ENCODE data around the gene SMYD3. TPM values are rescaled to one million over a fixed set of nuclear protein-coding genes. Genes with fewer than 3 reads are reported as not detected.
"Not testable (repeated sequence)": the region's sequence is repeated elsewhere in the genome, so short reads cannot be mapped to it uniquely, and the experiment has no call there.

The SMYD3 gene
- total RNA-seq, 2 experiments from 2014 or later, result 17.1 TPM

DNA sequence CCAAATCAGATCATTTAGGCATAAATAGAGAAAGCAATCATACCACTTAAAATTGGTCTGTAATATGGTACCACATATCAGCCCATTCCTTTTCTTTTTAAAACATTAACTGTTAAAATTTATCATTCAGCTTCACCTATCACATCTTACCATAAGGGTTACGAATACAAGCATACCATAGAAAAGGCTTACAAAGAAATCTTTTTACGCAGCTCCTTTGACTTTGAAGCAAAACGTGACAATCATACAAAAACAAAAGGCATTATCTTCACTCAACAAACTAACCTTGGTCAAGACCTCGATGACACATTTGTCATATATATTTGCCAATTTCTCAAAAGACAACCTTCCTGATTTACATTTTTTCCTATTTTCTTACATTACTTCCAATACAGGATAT lies 169.0 kb downstream of the SMYD3 start:
- ChIA-PET POLR2A (no interaction called here), CTCF (no interaction called here)
- peaks cover 5% of the 10 kb centered on the region for H3K4me1 Mint-ChIP-seq
- no peaks in the 10 kb centered on the region for H3K27me3 Mint-ChIP-seq
- DNase-seq, result no peak
- H3K9me3 Mint-ChIP-seq, result no peaks in the 10 kb centered on the region
- H3K27ac Mint-ChIP-seq, result no peak overlapping the region
- peaks cover 1% of the 10 kb centered on the region for H3K36me3 Mint-ChIP-seq (ENCODE audit: low read depth)
- no peak overlapping the region for H3K4me3 Mint-ChIP-seq

DNA sequence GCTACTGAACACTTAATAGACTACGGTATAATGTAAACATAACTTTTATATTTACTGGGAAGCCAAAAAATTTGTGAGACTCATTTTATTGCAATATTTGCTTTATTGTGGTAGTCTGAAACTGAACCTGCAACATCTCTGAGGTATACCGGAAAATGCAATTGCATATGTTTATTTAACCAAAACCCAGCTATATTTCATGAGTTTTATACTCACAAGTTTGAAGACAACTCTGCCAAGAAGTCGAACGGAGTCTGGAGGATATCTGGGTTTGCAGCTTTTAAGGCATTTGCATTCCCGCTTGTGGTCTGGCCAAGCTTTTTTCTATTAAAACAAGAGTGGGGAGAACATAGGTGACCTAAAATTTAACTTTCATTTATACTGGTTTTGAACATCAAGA lies 171.9 kb downstream of the SMYD3 start:
- POLR2A ChIA-PET, result no interaction called here
- Mint-ChIP-seq H3K27me3 (no peaks in the 10 kb centered on the region), H3K36me3 (ENCODE audit: low read depth) (peaks cover 16% of the 10 kb centered on the region), H3K4me1 (peaks cover 20% of the 10 kb centered on the region), H3K27ac (no peak overlapping the region), H3K4me3 (no peak overlapping the region), H3K9me3 (peaks cover 3% of the 10 kb centered on the region)
- CTCF ChIA-PET, result no interaction called here
- no peak for DNase-seq

DNA sequence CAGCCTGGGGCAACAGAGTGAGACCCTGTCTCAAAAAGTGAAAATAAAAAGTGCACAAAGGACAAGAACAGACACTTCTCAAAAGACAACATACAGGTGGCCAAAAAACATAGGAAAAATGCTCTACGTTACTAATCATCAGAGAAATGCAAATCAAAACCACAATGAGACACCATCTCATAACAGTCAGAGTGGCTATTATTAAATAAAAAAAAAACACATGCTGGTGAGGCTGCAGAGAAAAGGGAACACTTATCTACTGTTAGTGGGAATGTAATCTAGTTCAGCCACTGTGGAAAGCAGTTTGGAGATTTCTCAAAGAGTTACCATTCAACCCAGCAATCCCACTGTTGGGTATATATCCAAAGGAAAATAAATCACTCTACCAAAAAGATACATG lies 173.2 kb downstream of the SMYD3 start:
- H3K9me3 Mint-ChIP-seq, result peaks cover 6% of the 10 kb centered on the region
- no peaks in the 10 kb centered on the region for H3K27me3 Mint-ChIP-seq
- no peak for DNase-seq
- peaks cover 23% of the 10 kb centered on the region for H3K4me1 Mint-ChIP-seq
- no peak overlapping the region for H3K4me3 Mint-ChIP-seq
- CTCF ChIA-PET, result no interaction called here
- POLR2A ChIA-PET, result no interaction called here
- H3K27ac Mint-ChIP-seq, result no peak overlapping the region
- peaks cover 20% of the 10 kb centered on the region for H3K36me3 Mint-ChIP-seq (ENCODE audit: low read depth)

DNA sequence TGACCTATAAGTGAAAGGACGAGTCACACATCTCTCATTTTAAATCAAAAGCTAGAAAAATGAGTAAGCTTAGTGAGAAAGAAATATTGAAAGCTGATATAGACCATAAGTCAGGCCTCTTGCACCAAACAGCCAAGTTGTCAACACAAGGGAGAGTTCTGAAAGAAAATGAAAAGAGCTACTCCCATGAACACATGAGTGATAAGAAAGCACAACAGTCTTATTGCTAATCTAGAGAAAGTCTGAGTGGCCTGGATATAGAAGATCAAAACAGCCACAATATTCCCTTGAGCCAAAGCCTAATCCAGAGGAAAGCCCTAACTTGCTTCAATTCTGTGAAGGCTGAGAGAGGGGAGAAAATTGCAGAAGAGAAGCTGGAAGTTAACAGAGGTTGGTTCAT lies 175.0 kb downstream of the SMYD3 start:
- H3K4me3 Mint-ChIP-seq, result no peak overlapping the region
- H3K27me3 Mint-ChIP-seq, result no peaks in the 10 kb centered on the region
- peaks cover 21% of the 10 kb centered on the region for H3K4me1 Mint-ChIP-seq
- H3K36me3 Mint-ChIP-seq (ENCODE audit: low read depth), result peaks cover 20% of the 10 kb centered on the region
- H3K27ac Mint-ChIP-seq, result no peak overlapping the region
- no peak for DNase-seq
- ChIA-PET CTCF (interaction anchor here (1.2 kb wide), 1 partner anchor 24 kb away, joined by 3 read pairs; no protein-coding TSS in a partner anchor), POLR2A (no interaction called here)
- peaks cover 6% of the 10 kb centered on the region for H3K9me3 Mint-ChIP-seq

DNA sequence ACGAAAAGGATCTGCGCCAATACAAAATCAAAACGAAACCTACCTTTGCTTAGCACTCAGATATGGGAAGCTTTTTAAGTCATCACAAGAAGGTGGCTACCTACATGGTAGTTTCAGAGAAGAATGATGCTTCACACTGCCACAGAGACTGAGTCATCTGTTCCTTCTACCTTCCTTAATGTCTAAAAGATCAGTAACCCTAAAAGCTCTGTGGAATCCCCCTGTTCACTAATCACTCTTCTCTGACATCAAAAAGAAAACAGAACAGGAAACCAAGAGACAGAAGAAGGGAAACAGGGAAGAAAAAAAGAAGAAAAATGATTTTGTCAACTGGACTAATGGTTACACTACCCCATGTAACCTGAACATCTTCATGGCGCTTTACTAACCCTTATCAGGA lies 177.2 kb downstream of the SMYD3 start:
- H3K36me3 Mint-ChIP-seq (ENCODE audit: low read depth), result peaks cover 23% of the 10 kb centered on the region
- H3K4me1 Mint-ChIP-seq, result peaks cover 21% of the 10 kb centered on the region
- H3K27ac Mint-ChIP-seq, result no peak overlapping the region
- peak; percentile 24 for DNase-seq
- peaks cover 6% of the 10 kb centered on the region for H3K9me3 Mint-ChIP-seq
- ChIA-PET POLR2A (interaction anchor here (0.7 kb wide), 1 partner anchor 50 kb away, joined by 3 read pairs; no protein-coding TSS in a partner anchor), CTCF (interaction anchor here (1.7 kb wide), 1 partner anchor 13 kb away, joined by 5 read pairs; no protein-coding TSS in a partner anchor)
- H3K4me3 Mint-ChIP-seq, result peak overlapping the region; percentile 8
- no peaks in the 10 kb centered on the region for H3K27me3 Mint-ChIP-seq

DNA sequence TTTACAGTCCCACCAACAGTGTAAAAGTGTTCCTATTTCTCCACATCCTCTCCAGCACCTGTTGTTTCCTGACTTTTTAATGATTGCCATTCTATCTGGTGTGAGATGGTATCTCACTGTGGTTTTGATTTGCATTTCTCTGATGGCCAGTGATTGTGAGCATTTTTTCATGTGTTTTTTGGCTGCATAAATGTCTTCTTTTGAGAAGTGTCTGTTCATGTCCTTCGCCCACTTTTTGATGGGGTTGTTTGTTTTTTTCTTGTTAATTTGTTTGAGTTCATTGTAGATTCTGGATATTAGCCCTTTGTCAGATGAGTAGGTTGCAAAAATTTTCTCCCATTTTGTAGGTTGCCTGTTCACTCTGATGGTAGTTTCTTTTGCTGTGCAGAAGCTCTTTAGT lies 177.8 kb downstream of the SMYD3 start:
- POLR2A ChIA-PET, result interaction anchor here (0.7 kb wide), 1 partner anchor 51 kb away, joined by 3 read pairs; no protein-coding TSS in a partner anchor
- H3K27me3 Mint-ChIP-seq, DNase-seq, H3K9me3 Mint-ChIP-seq, H3K4me3 Mint-ChIP-seq, H3K27ac Mint-ChIP-seq: not testable (repeated sequence)
- CTCF ChIA-PET, result interaction anchor here (1.7 kb wide), 1 partner anchor 13 kb away, joined by 5 read pairs; no protein-coding TSS in a partner anchor
- Mint-ChIP-seq H3K36me3 (ENCODE audit: low read depth) (peaks cover 24% of the 10 kb centered on the region), H3K4me1 (peaks cover 21% of the 10 kb centered on the region)

DNA sequence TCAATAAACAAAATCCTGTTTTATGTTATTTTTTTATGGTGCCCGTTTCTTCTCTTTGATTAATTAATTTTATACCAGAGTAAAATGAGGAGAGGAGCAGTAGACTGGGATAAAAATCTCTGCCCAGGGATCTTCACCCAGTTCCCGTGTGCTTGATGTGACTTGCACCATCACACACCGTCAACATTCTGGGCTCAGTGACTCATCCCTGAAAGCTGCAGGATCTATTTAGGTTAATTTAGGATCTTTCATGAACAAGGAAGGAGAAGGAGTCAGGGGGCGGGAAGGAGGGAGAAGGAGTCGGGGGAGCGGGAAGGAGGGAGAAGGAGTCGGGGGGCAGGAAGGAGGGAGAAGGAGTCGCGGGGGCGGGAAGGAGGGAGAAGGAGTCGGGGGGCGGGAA lies 182.4 kb downstream of the SMYD3 start:
- CTCF ChIA-PET, result interaction anchor here (0.6 to 0.8 kb wide), 2 partner anchors 903 to 1865 kb away, joined by 3 read pairs; no protein-coding TSS in a partner anchor
- POLR2A ChIA-PET, result no interaction called here
- Mint-ChIP-seq H3K27me3 (no peaks in the 10 kb centered on the region), H3K36me3 (ENCODE audit: low read depth) (peaks cover 5% of the 10 kb centered on the region), H3K4me1 (peaks cover under 1% of the 10 kb centered on the region), H3K27ac (no peak overlapping the region), H3K9me3 (peaks cover 2% of the 10 kb centered on the region), H3K4me3 (no peak overlapping the region)
- DNase-seq, result no peak

DNA sequence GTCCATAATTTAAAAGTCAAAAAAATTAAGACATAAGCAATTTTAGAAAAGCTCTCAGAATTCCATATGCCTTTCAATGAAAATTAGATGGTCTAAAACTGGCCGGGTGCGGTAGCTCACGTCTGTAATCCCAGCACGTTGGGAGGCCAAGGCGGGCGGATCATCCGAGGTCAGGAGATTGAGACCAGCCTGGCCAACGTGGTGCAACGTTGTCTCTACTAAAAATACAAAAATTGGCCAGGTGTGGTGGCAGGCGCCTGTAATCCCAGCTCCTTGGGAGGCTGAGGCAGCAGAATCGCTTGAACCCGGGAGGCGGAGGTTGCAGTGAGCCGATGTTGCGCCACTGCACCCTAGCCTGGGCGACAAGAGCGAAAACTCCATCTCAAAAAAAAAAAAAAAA lies 183.0 kb downstream of the SMYD3 start:
- H3K4me1 Mint-ChIP-seq; H3K4me3 Mint-ChIP-seq; H3K27ac Mint-ChIP-seq; H3K27me3 Mint-ChIP-seq; POLR2A ChIA-PET; DNase-seq; H3K36me3 Mint-ChIP-seq (ENCODE audit: low read depth); H3K9me3 Mint-ChIP-seq: not testable (repeated sequence)
- CTCF ChIA-PET, result interaction anchor here (0.6 to 0.8 kb wide), 3 partner anchors 756 to 1864 kb away, joined by 3 read pairs; no protein-coding TSS in a partner anchor

DNA sequence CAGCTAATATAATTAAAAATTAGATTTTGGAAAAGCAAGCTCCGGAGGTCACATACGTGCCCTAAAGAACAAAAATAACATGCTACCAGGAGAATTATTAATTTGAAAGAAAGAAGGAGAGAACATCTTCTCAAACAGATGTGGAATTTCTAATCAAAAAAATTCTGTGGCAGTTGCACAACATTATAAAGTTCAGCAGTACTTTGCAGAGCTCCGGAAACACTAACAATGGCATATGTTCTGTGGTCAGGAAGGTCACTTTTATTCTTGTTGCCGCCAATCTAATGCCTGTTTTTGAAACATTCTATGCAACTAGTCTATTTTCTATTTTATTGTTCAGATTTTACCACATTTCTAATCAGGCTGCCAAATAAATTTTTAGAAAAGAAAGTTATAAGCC lies 186.8 kb downstream of the SMYD3 start:
- Mint-ChIP-seq H3K4me1 (no peaks in the 10 kb centered on the region), H3K36me3 (ENCODE audit: low read depth) (peaks cover 1% of the 10 kb centered on the region), H3K27ac (no peak overlapping the region), H3K4me3 (no peak overlapping the region), H3K27me3 (no peaks in the 10 kb centered on the region), H3K9me3 (peaks cover 1% of the 10 kb centered on the region)
- CTCF ChIA-PET, result no interaction called here
- no peak for DNase-seq
- POLR2A ChIA-PET, result no interaction called here

DNA sequence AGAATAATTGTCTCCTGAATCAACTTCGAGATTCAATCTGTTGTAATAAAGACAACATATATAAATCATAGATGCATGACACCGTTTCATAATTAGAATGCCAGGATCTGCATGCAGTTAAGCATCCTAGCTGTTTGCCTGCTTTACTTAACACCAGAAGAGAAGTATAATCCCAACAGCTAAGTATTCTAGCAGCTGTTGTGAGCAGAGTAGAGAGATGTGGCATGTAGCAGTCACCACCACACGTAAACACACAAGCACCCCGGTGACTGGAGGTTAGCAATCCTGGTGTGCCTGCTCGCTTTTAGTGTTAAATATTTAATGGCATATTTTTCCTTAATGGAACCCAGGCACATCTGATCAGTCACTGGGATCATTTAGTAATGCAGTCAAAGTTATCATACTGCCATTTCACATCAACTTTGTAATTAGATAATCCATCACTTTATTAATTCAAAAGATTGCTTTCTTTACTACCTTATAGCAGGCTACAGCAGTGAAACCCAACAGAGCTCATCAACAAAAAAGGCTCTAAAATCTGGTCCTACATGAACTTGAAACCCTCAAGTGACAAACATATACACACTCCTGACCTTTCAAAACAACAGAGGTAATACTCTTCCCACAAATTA lies 187.9 kb downstream of the SMYD3 start:
- POLR2A ChIA-PET, result no interaction called here
- H3K27ac Mint-ChIP-seq, result no peak overlapping the region
- no peaks in the 10 kb centered on the region for H3K36me3 Mint-ChIP-seq (ENCODE audit: low read depth)
- H3K9me3 Mint-ChIP-seq, result peaks cover 1% of the 10 kb centered on the region
- no peak overlapping the region for H3K4me3 Mint-ChIP-seq
- no peak for DNase-seq
- no peaks in the 10 kb centered on the region for H3K27me3 Mint-ChIP-seq
- no peaks in the 10 kb centered on the region for H3K4me1 Mint-ChIP-seq
- CTCF ChIA-PET, result interaction anchor here (1.1 kb wide), 1 partner anchor 245 kb away, joined by 3 read pairs; no protein-coding TSS in a partner anchor

DNA sequence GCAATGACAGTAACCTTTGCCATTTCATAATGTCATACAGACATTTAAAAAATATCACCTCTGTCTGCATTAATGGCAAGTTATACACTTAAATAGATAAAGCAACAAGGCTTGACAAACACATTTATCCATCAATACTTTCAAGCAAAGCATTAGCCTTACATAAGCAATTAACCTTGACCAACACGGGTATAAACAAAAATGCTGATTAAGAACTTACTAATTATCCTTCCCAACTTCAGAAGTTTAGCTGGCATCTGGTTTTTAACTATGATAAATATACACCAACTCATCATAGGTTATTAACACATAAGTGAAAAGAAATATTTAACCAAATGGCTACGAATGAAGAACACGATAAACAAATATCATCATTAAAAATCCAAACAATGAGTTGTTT lies 188.5 kb downstream of the SMYD3 start:
- POLR2A ChIA-PET, result no interaction called here
- CTCF ChIA-PET, result interaction anchor here (1.1 kb wide), 1 partner anchor 244 kb away, joined by 3 read pairs; no protein-coding TSS in a partner anchor
- no peaks in the 10 kb centered on the region for H3K27me3 Mint-ChIP-seq
- H3K27ac Mint-ChIP-seq, result no peak overlapping the region
- no peaks in the 10 kb centered on the region for H3K36me3 Mint-ChIP-seq (ENCODE audit: low read depth)
- H3K4me3 Mint-ChIP-seq, result no peak overlapping the region
- H3K4me1 Mint-ChIP-seq, result no peaks in the 10 kb centered on the region
- DNase-seq, result no peak
- H3K9me3 Mint-ChIP-seq, result peaks cover 1% of the 10 kb centered on the region

DNA sequence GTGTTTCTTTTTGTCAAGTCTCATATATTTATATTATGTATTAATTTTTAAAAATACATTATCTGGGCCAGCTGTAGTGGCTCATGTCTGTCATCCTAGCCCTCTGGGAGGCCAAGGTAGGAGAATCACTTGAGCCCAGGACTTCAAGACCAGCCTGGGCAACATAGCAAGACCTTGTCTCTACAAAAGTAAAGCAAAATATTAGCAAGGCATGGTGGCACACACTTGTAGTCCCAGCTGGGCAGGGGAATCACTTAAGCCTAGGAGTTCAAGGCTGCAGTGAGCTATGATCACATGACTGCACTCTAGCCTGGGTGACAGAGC lies 189.1 kb downstream of the SMYD3 start:
- Mint-ChIP-seq H3K27ac (no peak overlapping the region), H3K4me3 (no peak overlapping the region), H3K9me3 (peaks cover 1% of the 10 kb centered on the region), H3K36me3 (ENCODE audit: low read depth) (no peaks in the 10 kb centered on the region), H3K4me1 (no peaks in the 10 kb centered on the region), H3K27me3 (no peaks in the 10 kb centered on the region)
- DNase-seq, result no peak
- ChIA-PET POLR2A (no interaction called here), CTCF (no interaction called here)

DNA sequence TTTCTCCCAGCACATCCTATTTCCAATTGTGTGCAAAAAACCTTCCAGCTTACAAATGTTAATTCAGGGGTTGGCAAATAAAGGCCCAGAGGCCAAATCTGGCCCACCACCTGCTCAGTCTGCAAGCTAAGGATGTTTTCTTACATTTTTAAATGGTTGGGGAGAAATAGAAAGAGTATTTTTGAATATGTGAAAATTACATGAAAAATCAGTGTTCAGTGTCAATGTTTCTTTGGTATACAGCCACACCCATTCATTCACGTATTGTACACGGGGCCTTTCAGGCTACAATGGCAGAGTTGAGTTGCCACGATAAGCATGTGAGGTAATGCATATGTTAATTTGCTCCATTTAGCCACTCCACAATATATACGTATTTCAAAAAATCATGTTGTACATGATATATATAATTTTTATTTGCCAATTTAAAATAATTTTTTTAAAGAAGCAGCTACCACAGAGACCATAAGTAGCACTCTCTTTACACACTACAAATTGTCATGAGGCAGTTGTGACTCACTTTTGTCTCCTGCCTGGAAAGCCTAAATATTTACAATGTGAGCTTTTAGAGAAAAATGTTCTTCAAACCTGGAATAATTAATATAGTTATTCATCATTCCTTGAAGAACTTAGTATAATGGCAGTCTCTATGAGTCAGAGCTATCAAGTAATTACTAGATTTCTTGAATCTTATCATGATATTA lies 189.6 kb downstream of the SMYD3 start:
- no peak overlapping the region for H3K27ac Mint-ChIP-seq
- no peak for DNase-seq
- CTCF ChIA-PET, result no interaction called here
- no peaks in the 10 kb centered on the region for H3K4me1 Mint-ChIP-seq
- H3K4me3 Mint-ChIP-seq, result no peak overlapping the region
- POLR2A ChIA-PET, result no interaction called here
- H3K27me3 Mint-ChIP-seq, result no peaks in the 10 kb centered on the region
- no peaks in the 10 kb centered on the region for H3K36me3 Mint-ChIP-seq (ENCODE audit: low read depth)
- H3K9me3 Mint-ChIP-seq, result peaks cover 1% of the 10 kb centered on the region

DNA sequence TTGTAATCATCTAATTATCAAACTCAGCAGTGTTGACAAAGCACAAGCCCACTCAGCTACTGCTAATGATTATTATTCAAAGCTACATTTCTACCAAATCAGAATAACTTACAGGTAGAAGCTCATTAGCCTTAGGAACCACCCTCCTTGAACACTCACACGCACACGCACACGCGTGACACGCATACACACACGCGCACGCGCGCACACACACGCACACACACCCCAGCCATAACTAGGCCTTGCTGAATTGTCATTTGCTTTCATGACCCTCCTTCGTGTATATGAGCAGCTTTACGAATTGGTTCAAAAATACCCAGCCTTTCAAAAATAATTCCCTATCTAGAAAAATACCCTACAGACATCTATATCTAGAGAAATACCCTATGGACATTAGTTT lies 195.6 kb downstream of the SMYD3 start:
- DNase-seq, result no peak
- Mint-ChIP-seq H3K27me3 (no peaks in the 10 kb centered on the region), H3K9me3 (no peaks in the 10 kb centered on the region), H3K4me3 (no peak overlapping the region), H3K27ac (no peak overlapping the region), H3K36me3 (ENCODE audit: low read depth) (peaks cover 2% of the 10 kb centered on the region), H3K4me1 (no peaks in the 10 kb centered on the region)
- CTCF ChIA-PET, result no interaction called here
- POLR2A ChIA-PET, result no interaction called here

Data from activated CD4-positive, alpha-beta T cell treated with anti-CD3 and anti-CD28 coated beads, Interleukin-2, amount 10 ng/mL, durations not matched to agents 7 days and 5 days (primary cell).